ENCODE results near the gene MTX1.
A peak's percentile ranks its signal among the peaks of the same experiment; 100 is the strongest.
"Not testable (repeated sequence)": the region's sequence is repeated elsewhere in the genome, so short reads cannot be mapped to it uniquely, and the experiment has no call there.

Gene MTX1

GRCh38 chr1:155208541-155209311, at the start of gene MTX1:
Gene MTX1, plus strand, starts transcription at chr1:155208695. Its CDS starts 110 bp downstream, at chr1:155208805.
- DNase-seq (ENCODE audit: low spot score): peak; percentile 76

- no peak for DNase-seq (ENCODE audit: low spot score)
Measured at GRCh38 chr1:155158991-155159390, 49.5 kb upstream of the MTX1 start.

GRCh38 chr1:155160128-155160527, 48.4 kb upstream of the MTX1 start:
- DNase-seq (ENCODE audit: low spot score): no peak

- DNase-seq (ENCODE audit: low spot score): not testable (repeated sequence)
Measured at GRCh38 chr1:155162631-155163030, 45.9 kb upstream of the MTX1 start.

GRCh38 chr1:155163785-155164184, 44.7 kb upstream of the MTX1 start:
- not testable (repeated sequence) for DNase-seq (ENCODE audit: low spot score)

- DNase-seq (ENCODE audit: low spot score): not testable (repeated sequence)
Measured at GRCh38 chr1:155164625-155165024, 43.9 kb upstream of the MTX1 start.

- no peak for DNase-seq (ENCODE audit: low spot score)
Measured at GRCh38 chr1:155166051-155166470, 42.4 kb upstream of the MTX1 start.

- peak; percentile 50 for DNase-seq (ENCODE audit: low spot score)
Measured at GRCh38 chr1:155166471-155167165, 41.9 kb upstream of the MTX1 start.

GRCh38 chr1:155167166-155168104, 41.1 kb upstream of the MTX1 start:
- DNase-seq (ENCODE audit: low spot score): peak; percentile 91

- DNase-seq (ENCODE audit: low spot score): not testable (repeated sequence)
Measured at GRCh38 chr1:155168105-155168445, 40.4 kb upstream of the MTX1 start.

GRCh38 chr1:155168456-155169210, 39.9 kb upstream of the MTX1 start:
- no peak for DNase-seq (ENCODE audit: low spot score)

GRCh38 chr1:155169541-155169940, 39.0 kb upstream of the MTX1 start:
- DNase-seq (ENCODE audit: low spot score): no peak

- DNase-seq (ENCODE audit: low spot score): no peak
Measured at GRCh38 chr1:155170101-155170785, 38.3 kb upstream of the MTX1 start.

GRCh38 chr1:155170806-155171205, 37.7 kb upstream of the MTX1 start:
- no peak for DNase-seq (ENCODE audit: low spot score)

GRCh38 chr1:155171836-155172731, 36.4 kb upstream of the MTX1 start:
- DNase-seq (ENCODE audit: low spot score): no peak

- DNase-seq (ENCODE audit: low spot score): peak; percentile 96
Measured at GRCh38 chr1:155172732-155173477, 35.6 kb upstream of the MTX1 start, which contains the start of gene KRTCAP2. Gene KRTCAP2, minus strand, starts transcription at chr1:155173304. Its CDS starts 80 bp downstream, at chr1:155173224.

GRCh38 chr1:155173478-155174323, 34.8 kb upstream of the MTX1 start, which contains the start of gene TRIM46:
Gene TRIM46, plus strand, starts transcription at chr1:155173849. Its CDS starts 118 bp downstream, at chr1:155173967.
- DNase-seq (ENCODE audit: low spot score): peak; percentile 69
